GM21825 (cell line): Measurements from ENCODE around the gene HOXA6.
A peak's percentile ranks its signal among the peaks of the same experiment; 100 is the strongest.

Experiments
- ATAC-seq: cut with Tn5 transposase; IDR thresholded peaks from one replicate; pipeline ENCODE4 v1.9.1; 2021; ENCODE audit warnings: mild to moderate bottlenecking, moderate library complexity; ENCODE audit not compliant: unreplicated experiment

HOXA6 gene

DNA sequence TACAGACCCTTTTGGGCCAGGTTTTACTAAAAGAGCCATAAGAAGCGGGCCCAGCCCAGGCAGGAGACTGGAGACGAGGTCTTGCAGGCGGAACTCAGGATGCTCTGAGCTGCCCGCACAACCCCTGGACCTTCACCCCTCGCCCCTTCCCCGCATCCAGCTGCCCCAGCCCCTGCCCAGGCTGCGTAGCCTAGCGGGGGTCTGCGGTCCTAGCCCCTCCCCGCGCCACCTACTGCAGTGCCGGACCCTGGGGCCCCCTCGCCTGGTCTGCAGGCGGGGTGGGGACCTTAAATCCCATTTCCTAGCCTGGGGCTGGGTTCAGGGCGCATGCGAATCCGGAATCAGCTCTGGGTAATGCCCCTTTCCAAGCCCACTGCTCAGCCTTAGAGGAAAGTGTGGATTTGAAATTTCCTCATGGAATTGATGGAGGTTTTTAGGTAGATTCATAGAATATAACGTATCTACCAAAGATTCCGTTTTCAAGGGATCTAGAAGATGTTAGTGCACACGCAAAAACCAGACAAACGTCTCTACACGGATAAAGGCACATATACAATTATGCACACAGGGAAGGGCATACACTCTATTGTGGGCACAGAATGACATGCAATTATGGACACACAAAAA, 5.4 kb upstream of the HOXA6 start:
- no peak for ATAC-seq

DNA sequence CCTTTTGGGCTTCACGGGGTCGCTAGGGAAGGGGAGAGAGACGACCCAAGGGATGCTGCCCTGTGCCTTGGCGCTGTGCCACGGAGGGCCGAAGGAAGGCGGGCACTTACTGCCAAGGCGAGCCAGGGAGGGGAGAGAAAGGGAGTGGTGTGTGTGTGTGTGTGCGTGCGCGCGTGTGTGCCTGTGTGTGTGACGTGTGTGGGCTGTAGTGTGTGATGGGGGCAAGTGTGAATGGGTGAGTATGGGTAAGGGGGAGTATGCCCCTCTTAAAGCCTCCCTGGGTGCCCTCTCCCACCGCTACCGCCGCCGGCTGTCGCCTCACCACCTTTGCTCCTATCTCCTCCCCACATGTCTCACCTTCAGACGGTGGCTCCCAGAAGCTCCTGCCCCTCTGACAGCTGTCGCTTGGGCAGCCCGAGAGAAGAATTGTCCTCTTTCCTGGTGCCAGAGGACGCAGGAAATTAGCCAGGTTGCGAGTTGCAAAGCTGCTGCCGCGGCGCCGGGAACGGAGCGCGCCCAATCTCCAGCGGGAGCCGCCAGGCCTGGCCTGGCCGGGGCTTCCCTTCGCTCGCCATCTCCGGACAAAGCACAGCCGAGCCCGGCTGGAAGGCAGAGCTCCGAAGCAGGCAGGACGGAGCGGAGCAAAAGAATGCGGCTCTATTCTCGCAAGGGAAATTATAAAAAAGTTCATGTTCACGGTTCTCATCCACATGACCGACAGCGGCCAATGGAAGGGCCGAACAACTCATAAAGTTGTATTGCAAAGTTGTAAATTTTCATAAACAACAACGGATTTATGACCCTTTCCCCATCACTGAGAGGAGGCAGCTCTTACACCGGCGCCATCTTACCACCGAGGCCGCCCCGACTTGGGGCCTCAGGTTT, 4.6 kb upstream of the HOXA6 start, which contains the start of gene HOXA3:
HOXA3 (minus strand) TSS at position 653 of the 885 bp plus-strand sequence. CDS start 41,943 bp downstream, outside the sequence.
- ATAC-seq: no peak

DNA sequence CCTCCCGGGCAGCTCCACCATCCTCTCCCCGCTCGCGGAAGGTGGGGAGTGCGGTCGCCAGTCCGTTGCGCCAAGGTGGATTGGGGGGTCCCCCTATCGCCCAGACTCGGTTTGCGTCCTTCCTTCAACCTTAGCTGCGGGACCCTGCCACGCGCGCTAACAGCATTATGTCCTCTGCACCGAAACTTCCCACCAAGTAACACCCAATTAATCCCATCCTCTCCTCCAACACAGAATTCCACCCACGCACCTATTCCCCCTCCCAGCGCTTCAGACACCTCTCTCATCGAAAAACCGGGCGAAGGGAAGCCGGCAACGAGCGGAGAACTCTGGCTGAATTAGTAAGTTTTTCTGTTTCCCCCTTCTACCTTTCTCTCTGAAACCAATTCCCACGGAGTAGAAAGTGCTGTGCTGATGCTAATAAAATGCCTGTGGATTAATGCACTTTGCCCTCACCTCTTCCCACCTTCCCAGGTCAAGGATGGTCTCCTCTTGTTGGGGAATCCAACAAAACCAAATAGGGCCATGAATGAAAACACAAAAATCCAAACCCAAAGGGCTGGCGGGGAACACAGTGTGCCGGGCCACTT, 3.9 kb upstream of the HOXA6 start:
- ATAC-seq: no peak

DNA sequence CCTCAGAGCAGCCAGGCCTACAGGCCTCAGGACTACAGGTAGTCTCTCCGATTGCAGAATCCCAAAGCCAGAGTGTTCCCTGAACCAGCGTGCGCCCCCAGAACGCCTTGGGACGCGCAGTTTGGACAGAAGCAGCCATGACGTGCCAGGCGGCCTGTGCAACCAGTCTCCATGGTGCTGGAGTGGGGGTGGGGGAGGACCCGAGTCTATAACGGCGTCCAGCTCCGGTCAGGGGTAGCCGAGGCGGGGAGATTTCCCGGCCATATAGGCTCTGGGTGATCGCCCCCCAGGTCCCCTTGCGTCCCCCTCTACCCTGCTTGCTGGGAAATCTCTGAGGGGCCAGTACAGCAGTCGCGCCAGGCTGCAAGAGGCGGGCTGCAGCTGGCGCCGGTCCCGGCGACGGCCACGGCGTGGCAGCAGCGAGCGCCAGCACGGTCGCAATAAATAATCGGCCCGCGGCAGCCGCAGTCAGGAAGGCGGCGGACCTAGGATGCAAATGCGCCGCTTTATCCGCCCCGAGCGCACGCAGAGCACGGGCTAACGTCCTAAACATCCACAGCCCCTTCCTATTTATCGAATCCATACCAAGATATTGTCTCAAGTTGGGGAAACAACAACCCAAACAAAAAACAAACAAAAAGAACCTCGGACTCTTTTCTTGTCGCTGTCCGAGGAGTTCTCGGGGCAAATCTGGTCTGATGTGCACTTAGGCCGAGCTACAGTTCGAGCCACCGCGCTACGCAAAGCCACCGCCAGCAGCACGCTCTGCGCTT, 3.2 kb upstream of the HOXA6 start:
- peak; percentile 77 for ATAC-seq

DNA sequence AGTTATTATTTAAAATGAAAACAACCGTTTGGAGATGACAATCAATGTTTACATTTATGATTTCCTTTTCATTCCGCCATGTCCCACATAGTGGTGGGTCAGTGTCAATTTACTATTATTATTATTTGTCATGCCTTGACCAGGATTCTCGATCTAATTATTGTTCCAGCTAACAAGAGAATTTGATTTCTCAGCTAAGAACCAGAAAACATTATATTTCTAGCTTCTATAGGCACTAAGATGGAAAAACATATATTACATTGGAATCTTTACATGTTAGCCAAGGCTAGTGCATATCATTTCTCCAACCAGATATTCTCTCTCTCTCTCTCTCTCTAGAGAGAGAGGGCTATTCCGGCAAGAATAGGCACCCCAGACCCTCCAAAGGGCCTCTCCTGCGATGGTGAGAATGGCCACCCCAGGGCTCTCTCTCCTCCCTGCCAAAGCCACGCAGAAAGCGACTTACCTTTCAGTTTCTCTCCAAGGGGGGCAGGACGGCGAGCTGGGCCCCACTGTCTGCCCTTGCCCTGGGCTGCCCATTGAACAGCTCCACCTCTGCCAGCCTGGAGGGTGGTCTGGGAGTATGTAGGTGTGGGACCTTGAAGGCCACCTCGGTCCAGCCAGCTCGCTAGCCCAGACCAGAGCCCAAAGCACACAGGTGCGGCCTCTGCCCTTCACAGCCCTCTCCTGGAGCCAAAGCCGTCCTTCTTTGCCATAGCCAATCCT, 2.4 kb upstream of the HOXA6 start:
- no peak for ATAC-seq

DNA sequence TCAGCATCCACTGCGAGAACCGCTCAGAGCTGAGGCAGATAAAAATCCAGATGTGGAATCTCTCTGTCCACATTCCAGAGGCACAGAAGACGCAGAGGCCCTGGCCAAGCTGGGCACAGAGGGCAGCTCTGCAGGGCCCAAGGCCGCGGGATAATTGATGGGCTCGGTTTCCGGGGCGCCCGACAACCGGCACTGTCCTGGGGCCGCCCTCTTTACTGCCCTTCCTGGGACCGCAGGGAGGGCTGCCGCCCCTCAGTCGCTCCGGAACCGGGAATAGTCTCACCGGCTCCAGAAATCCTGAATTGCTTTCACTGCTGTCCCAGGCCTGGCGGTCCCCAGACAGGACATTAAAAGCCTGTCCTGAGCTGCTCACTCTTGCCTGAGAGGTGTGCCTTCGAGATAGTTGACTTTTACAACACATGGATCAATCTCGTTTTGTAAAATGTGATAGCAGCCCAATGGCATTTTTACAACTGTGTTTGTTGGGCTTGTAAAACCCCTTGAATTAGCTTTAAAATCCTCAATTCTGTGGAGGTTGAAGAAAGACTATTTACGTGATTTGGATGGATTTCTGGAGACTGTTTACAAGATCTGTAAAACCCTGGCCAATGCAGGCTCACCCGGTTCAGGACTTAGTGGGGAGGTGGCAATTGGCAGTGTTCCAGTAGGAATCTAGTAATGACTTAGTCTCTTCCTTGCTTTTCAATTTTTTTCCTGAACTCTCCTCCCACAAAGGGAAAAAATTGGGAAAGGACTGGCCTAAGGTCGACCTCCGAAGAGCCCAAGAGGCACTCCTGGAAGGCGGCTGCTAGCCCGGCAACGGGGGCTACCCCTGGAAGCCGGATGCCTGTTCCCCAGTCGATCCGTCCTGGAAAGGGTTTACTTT, 1.4 kb upstream of the HOXA6 start:
- no peak for ATAC-seq

DNA sequence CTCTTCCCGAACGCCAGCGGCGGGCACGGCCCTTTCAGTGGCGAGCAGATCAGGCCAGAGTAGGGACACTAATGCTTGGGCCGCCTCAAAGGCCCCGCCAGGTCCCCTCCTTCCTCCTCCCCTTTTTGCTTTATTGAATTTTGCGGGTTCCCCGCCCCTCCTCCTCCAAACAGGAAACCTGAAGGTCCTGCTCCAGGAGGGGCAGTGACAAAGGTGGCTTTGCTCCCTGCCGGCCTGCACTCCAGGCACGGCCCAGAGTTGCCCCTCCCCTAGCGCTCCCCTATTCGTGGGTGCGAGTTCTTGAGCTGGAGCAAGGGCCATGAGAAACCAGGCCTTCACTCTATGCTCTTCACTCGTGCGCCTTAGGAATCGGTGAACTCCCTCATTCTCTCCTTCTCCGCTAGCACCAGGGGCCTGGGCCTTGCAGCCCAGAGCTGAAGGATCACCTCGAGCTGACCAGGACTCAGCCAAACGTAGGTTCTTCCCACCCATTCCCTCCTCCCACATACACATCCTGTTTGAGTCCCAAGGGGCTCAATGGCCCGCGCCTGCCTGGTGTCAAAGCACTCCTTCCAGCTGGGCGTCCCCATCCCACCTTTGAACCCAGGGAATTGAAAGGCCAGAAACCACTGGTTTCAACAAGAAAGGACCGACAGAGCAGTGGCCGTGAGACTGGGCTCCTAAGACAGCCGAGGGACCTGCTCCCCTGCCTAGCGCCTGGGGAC, 619 bp upstream of the HOXA6 start:
- ATAC-seq: no peak

DNA sequence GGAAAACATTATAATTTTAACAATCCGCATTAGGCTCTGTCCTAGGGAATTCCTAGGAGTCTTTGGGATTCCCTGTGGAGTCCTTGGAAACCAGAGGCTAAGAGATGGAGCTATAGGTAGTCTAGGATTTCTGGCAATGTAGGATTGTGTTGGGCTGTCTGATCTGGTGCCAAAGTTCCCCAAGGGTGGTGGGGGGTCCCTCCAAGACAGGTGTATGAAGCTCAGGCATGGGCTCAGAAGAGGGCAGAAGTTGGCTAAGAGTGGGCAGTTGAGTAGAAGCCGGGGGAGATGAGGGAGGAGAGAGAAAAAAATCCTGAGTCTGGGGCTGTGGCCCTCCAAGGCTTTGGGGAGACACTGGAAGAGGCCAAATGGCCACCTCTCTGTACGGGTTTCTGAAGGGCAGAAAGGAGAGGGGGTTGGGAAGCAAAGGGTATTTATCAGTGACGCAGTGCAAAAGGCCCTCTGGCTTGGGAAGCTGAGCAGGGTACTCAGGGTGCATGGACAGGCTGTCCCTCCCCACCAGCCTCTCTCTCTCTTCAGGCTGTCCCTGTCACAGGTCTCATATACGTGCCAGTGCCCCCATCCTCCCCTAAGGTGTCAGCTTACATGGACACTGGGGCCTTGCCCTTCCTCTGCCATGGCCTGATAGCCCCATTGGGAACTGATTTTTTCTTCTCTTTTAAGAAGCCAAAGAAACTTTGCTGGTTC, 929 bp downstream of the HOXA6 start:
- no peak for ATAC-seq

DNA sequence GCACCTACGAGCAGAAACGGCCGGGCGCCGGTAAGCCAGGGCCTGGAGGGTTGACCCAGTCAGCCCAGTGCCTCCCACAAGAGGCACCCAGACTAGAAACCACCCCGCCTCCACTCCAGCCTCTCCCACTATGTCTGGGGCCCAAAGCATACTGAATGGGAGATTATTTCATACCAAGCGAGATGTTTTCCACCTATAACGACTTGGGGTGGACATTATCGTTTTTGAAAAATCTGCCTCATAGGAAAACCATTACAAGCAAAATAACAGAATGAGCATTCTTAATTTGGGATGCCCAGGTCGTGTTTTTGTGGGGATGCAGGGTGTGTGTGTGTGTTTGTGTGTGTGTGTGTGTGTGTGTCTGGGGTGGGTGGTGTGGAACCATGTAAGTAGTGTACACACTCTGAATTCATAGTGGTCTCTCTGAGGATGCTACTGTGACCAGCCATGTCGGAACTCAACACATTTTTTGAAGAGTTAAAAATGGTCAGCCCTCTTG, 1.6 kb downstream of the HOXA6 start:
- ATAC-seq: no peak

DNA sequence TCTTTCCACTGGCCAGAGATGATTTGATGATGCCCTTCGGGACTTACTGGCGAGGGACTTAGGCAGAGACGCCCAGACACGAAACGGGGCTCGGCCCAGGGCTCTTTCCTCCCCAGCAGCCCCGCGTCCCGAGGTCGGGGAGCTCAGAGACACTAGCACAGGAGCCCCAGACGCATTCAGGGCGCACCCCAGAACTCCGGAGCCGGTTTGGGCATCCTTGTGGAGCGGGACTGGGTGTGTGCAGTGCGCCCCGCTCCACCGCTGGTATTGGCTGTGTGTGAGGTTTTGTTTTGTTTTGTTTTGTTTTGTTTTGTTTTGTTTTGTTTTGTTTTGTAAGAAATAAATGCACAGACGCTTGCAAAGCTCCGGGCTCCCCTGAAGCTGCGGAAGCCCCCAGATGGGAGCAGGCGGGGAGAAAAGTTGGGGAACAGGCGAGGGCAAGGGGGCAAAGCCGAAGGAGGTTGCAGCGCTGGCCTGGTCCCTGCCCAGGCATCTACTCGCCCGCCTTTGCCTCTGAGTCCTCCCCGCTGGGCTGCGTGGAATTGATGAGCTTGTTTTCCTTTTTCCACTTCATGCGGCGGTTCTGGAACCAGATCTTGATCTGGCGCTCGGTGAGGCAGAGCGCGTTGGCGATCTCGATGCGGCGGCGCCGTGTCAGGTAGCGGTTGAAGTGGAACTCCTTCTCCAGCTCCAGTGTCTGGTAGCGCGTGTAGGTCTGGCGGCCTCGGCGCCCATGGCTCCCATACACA, 2.2 kb downstream of the HOXA6 start:
- no peak for ATAC-seq

DNA sequence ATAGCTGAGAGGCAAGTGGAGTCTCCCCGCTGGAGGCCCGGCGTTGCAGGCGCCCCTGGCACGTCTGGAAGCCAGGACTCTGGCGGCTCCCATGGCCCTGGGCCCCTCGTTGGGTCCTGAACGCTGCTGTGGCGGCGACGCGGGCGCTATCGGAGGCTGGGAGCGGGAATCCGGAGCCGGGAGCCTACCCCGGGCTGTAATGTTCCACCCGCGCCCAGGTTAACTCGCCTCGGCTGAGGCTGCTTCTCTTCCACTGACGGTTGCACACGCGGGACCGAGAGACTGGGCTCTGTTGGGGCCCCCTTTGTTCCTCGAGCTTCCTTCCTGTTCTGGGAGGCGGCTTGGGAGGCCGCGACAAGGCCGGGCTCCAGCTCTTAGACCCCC, 2.8 kb downstream of the HOXA6 start:
- ATAC-seq: no peak

DNA sequence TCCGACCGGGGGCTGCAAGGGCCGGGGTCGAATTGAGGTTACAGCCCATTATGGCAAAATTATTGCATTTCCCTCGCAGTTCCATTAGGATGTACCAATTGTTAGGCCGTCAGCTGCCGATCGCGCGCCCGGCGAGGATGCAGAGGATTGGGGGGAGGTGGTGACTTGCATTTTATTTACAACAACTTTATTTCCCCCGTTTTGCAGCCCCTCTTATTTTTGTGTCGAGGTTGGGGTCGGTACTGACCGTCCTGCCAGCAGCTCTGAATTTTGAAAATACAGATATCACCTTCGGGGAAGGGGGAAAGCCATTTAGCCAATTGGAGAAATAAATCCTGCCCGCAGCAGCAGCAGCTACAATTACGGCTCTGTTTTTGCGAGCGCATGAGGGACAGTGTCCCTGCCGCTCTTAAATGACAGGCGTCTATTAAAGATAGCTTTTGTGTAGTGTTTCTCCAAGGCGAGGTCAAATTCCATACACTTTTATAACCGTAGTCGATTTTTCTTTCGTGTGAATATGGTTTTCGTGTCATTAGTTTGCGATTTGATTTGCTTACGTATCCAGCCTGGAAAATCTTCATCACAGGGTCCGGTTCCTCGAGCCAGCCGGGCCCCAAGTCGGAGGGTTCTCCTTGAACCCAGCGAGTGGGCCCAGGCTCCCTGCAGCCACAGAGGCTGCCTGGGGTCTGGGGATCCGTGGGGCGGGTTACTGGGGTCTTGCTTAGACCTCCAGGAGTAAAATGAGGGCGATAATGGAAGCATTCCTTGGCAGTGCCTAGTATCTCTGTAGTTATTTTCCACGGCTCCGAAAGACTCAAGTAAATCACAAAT, 3.4 kb downstream of the HOXA6 start:
- no peak for ATAC-seq

DNA sequence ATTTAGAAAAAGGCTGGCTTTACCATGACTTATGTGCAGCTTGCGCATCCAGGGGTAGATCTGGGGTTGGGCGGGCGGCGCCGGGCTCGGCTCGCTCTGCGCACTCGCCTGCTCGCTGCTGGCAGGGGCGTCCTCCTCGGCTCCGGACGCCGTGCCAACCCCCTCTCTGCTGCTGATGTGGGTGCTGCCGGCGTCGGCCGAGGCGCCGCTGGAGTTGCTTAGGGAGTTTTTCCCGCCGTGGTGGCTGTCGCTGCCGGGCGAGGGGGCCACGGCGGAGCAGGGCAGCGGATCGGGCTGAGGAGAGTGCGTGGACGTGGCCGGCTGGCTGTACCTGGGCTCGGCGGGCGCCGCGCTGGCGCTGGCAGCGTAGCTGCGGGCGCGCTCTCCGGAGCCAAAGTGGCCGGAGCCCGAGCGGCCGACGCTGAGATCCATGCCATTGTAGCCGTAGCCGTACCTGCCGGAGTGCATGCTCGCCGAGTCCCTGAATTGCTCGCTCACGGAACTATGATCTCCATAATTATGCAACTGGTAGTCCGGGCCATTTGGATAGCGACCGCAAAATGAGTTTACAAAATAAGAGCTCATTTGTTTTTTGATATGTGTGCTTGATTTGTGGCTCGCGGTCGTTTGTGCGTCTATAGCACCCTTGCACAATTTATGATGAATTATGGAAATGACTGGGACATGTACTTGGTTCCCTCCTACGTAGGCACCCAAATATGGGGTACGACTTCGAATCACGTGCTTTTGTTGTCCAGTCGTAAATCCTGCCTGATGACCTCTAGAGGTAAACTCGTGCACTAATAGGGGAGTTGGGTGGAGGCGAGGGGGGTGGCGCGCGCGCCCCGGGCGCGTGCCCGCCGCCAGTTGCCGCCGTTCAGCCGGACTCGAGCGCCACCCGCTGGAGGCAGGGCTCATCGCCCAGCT, 4.3 kb downstream of the HOXA6 start, which contains the start of gene HOXA5:
HOXA5 (minus strand) TSS at position 659 of the 927 bp plus-strand sequence; CDS start at position 585, 74 bp downstream.
- no peak for ATAC-seq

DNA sequence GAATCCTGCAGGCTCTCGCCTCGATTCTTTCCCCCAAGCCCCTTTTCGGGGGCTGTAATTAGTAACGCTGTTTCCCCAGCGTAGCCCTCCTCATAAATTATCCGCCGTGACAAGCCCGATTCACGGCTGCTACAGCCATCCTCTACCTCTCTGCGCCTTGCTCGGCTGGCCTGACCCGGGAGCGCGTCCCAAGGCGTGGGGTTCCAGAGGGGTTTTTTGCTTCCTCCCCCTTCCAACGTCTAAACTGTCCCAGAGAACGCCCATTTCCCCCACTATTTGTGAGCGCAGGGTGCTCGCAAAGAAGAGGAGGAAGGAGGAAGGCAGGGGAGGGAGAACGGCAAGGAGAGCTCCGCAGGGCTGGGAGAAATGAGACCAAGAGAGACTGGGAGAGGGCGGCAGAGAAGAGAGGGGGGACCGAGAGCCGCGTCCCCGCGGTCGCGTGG, 5.0 kb downstream of the HOXA6 start:
- ATAC-seq: no peak

DNA sequence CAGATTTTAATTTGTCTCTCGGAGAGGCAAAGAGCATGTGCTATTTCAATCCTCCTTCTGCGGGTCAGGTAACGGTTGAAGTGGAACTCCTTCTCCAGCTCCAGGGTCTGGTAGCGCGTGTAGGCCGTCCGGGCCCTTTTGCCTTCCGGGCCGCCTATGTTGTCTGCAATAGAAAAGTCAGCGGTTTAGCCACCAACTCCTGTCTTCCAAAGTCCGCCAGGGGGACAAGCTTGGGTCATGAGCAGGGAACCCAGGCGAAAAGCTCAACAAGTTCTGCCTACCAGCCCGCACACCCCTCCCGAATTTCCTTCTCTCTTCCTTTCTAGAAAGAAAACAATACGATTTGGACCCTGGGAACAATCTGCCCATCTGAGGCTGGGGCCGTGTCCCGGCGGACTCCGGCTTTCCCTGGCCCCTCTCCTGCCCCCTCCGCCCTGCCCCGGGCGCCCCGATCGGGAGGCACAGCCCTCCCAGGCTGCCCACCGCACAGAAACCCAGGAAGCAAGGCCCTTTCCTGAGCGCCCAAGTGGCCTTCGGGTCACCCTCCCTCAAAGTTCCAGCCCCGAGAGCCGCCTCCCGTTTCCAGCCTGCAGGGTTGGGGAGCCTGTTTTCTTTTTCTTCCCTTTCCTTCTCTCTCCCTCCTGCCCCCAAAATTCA, 5.5 kb downstream of the HOXA6 start:
- no peak for ATAC-seq
